COLO829 (cell line): ENCODE measurements around the gene SWAP70.

ENCODE experiments used
- DNase-seq: peaks from one replicate; pipeline ENCODE4 v3.0.0; 2012; ENCODE audit warnings: low spot score

Gene SWAP70

DNA sequence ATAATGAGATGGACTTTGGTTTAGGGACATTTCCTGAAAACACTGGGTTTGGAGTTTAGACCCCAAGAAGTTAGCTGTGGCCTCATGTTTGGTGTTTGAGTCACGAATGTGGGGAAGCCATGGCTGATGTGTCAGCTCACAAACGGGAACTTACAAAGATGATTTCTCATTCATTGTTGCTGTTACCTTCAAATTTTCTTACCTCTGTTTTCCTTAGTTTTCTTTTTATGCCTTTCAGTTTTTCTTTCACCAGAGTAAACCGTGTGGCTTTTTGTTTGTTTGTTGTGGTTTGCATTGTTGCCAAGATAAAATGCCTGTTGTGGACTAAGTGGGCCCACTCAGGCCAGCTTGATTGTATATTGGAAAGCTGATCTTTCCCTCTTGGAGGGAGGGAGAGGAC, 89.1 kb downstream of the SWAP70 start:
- DNase-seq = no peak

DNA sequence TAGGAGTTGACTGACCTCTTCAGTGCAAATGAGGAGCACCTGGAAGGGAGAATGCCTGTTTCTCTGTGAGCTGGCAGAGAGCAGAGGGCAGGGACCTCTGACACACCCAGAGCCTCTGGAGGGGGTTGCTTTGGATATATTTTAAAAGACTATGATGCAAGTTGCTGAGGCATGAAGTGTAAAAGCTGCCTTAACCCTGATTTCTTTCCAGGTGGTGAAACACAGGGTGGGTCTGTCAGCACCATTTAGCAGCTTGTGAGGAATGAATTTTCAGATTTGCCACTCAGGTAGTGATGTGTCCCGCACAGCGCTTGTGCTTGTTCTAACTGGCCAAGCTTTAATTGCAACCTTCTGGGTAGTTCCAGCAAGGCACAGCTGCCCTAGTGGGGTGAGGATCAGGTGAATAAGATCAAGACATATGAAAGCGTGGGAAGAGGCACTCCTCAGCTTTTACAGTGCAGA, 90.2 kb downstream of the SWAP70 start:
- DNase-seq = no peak

DNA sequence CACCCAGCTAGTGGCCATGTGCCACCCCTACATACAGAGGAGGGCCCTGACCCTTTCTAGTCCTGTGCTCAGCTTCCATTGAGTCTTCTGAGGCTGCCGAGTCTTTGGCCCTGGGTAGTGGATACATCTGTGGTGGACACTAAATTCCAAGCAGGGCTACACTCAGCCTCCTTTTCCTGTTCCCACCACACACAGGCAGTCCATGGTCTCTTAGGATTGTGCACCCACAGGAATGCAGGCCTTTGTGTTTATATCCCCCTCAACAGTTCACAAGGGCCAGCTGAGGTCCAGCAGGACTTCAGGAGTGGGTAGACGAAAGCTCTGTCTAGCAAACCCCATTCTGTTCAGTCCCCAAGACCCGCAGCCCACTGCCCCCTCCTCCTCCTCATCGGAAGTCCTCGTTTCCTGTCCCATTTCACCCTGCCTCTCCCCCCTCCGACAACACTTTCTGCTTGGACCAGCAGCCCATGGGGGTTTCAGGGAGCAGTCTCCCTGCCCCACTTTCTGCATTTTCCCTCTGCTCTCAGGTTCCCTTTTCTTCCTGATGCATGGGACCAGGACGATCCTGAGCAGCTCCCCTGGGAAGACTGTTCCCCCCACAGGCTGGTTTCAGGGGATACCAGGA, 91.8 kb downstream of the SWAP70 start:
- no peak for DNase-seq

DNA sequence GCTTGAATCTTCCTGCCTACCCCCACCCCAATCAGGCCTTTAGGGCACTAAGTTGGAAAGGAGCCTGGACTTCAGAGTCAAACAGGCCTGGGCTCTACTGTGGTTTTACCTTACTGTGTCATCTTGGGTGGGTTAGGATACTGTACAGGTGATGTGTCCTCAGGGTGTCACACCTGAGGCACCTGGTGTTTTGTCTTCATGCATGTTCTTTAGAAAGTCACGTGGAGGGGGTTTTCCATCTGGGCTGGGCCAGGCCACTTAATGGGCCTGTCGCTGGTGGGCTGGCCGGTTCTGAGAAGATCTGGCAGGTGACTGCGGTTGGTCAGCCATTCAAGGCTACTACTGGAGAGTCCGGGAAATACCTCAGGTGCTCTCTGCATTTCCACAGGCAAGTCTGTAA, 92.6 kb downstream of the SWAP70 start:
- DNase-seq = no peak

DNA sequence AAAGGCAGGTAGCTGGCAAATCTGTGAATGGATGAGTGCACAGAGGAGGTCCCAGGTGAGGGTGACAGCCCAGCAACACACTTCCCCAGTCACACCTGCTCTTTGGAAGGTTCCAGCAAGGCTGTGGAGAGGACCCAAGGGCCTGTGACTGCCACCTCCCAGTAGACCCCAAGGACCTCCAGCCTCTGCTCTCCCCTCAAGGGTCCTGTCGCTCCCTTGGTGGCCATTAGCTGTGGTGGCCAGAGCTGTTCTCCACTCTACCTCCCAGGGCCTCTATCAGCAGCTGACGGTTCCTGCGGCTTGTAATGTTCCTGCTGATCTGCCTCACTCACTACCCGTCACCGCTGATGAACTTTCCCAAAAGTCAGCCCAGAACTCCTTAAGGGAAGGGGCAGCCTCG, 93.0 kb downstream of the SWAP70 start:
- DNase-seq = no peak

DNA sequence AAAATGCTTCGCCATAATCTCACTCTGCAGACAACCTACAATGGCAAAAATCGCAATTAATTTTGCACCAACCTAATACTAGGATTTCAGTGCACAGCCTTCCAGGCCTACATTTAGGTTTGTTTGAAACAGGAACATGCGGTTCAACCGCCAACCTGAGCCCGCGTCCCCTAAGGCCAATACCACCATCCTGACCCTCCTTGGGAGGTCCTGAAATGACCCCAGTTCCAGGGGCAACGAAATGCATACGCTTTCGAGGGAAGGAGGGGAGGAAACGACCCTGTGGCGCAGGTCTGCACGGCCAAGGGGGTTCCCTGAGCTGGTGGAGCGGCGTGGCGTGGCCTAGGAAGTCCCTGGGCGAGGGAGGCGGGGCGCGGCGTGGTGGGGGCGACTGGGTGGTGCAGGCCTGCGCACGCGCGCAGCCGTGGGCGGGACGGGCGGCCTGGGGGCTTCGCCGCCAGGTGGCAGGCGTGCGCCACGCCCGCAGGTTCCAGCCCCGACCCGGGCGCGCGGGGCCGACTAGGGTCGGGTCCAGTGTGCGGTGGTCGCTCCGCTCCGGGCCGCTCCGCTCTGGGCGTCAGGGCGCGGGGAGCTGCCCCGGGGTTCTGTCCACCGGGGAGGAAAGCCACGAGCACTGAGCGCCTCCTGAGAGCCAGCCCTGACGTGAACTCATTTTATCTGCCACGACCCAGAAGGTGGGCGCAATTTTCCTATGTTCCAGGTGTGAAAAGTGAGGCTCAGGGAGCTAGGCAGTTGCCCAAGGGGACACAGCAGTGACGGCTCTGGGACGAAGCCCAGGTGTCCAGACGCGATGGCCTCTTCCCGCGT, 94.1 kb downstream of the SWAP70 start:
- peak; percentile 91 for DNase-seq

DNA sequence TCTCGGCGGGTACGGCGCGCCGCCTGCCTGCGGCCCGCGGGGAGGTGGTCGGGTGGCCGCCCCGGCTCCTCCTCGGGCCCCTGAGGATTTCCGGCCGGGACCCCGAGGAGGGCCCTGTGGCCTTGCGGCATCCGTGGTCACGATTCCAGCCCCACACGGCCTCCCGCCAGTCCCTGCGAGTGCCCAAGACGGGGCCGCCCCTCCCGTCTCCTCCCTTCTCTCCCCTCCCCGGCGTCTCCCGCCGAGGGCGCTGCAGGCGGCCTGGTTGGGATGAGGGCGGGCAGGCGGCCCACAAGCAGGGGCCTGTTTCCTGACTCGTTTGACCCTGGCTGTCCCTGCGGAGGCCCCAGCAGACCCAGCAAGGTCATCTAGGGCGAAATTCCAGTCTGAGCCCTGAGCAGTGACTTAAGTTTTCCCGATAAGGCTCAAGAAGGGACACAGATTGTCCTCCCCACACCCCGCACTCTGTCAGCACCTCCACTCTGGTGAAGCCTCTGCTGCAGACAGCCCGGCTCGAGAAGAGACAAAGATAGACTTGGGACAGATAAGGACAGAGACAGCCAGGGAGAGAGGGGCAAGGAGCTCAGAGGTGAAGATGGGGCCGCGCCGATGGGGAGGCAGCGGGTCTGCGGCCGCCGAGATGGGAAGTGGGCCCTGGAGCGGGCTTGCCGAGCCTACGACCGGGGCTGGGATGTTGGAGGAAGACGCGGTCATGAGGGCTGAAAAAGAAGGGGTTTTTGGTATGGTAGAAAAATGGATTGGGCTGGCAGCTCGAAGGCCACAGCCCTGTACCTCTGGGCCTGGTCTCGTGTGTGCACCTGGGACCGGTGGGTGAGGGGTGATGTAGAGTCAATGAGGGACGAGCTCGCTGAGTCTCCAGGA, 95.0 kb downstream of the SWAP70 start:
- DNase-seq = peak; percentile 64

DNA sequence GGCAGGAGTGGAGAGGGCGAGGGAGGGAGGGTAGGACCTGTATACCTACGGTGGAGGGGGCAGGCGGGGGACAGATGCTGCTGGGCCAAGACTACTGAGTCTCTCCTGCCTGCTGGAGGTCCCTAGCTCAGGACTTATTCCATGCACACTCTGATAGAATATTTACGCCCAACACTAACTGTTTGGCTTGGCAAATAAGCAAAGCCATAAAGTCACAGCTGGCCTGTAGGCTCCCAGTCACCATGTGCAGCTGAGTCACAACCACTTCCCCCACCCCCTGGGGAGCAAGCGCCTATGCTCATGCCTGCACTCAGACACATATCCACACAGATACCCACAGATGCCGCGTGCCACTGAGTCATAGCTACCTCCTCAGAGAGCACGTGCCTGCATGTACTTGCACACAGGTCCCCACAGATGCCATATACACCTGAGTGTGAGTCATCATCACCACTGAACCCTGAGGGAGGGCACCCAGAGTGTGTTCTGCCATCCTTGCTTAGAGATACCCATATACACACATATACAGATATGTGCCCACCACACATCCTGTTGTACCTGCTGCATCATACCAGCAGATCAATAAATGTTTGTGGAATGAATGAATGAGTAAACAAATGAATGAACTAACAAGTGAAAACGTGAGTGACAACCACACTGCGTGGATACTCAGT, 95.8 kb downstream of the SWAP70 start:
- DNase-seq = peak; percentile 99

DNA sequence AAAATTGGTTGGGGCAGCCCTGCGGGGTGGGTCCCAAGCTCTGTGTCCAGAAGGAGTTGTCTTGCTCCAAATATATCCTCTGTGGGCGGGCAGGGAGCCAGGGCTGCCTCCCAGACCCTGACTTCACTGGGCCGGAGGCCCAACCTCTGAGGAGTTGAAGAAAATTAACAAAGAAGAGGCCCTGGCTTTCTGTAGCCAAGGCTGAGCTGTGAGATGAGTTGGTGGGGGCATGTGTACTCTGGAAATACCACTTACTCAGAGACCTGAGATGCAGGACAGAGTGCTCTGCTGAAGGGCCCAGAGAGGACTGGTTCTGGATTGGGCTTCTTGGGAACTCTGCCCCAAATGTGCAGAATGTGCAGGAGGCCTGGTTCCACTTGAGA, 96.3 kb downstream of the SWAP70 start:
- DNase-seq = peak; percentile 66

DNA sequence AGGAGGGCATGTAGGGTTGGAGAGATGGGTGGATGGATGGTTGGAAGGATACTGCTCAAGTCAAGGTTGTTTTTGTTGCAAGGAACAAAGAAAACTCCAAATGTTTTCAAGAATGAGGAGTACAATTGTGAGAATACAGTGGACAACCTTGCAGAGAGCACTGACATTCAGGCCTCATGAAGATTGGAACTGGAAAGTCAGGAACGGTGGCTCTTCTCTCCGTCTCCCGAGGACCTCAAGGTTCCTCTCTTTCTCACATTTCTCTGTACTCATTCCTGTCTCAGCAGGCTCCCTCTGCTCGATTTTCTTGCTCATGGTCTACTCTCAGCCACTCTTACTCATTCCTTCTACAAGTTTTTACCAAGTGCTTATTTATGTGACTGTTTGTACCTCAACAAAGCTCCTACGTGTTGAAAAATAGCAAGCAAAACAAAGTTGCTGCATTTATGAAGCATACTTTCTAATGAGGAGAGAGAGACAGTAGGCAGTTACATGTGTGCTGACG, 97.6 kb downstream of the SWAP70 start:
- DNase-seq = no peak

DNA sequence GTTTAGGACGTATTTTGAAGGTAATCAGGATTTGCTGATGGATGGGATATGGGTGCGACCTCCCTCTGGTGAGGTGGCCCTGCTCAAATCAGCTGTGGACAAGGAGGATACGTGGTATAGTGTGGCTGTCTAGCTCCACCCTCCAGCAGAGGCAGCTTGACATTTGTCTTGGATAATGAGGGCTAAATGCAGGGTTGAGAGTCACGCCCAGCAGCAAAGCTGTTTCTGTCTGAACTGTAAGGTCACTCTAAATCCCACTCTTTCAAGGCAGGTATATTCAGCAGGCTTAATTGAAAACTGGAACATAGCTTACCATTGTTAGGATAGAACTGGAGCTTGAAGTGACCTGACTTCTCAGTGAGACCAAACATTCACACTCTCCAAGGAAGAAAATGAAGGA, 98.7 kb downstream of the SWAP70 start:
- no peak for DNase-seq

DNA sequence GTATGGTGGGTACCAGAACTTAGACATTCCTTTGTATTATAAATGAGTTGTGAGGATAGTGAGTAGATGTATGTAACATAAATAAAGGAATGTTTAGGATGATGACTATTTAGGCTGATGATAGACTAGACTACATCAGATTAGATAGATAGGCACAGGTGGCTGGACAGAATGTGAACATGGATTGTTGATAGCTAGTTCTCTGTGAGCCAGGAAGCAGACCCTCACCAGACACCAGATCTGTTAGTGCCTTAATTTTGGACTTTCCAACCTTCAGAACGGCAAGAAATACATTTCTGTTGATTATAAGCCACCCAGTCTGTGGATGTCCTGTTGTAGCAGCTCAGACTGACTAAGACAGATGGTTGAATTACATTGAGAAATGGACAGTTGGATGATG, 99.4 kb downstream of the SWAP70 start:
- no peak for DNase-seq

DNA sequence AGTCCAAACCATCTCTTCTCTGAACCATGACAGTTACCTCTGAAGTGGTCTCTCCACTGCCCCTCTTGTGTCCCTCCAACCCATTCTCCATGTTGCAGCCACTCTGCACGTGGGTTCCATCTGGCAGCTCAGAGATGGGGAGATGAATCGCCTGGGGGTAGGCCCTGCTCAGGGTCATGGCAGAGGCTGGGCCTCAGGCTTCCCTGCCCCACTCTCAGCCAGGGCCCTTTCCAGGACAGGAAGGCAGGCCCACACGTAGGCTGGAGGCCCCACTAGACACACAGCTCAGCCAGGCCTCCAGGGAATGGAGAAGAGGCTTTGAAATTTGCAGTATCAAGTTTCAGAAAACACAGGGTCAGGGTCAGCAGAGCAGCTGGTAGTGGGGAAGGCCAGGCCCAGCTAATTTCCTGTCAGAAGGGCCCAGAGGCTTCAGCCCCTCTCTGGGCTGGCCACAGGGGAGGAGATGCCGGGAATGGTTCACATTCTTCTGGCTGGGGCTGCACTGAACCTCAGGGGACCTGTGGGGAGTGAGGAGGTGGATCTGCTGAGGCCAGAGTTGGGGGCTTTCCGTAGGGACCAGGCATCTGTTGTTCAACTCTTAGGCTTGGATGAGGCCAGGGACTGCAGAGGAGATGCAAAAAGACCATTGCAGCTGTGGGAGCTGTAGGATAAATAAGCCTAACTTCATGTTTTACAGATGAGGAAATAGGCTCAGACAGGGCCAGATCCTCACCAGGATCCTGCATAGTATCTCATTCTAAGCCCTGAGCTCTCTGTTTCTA, 101.6 kb downstream of the SWAP70 start:
- no peak for DNase-seq

DNA sequence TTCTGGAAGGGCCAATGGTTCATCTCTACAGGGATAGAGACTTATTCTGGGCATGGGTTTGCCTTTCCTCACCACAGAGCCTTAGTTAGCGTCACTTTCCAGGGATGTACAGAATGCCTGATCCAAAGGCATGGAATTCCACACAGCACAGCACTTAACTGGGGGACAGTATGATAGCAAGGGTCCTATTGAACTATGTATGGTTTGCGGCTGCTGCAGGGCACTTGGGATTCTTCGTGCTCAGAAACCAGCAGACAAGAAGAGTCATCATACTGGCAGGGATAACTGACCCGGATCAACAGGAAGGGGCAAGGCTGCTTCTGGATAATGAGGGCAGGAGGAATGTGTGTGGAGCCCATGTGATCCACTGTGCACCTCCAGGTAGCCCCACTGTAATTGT, 105.7 kb downstream of the SWAP70 start:
- DNase-seq = no peak

DNA sequence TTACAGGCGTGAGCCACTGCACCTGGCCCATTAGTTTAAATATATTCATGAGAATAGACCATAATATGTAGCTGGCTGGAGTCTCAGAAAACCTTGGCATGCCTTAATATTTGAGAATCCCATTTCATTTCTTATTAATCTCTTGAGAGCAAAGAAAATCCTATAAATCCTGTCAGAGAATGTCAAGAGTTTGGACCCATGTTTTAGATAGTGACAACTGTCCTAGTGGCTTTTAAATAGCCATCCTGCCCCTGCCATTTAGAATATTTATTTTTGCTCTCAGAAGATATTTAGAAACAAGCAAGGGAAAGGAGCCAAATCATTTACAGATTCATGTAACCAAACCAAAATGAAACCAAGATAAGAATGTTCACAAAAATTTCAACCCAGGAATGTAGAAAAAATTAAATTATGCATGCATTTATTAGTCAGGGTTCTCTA, 107.2 kb downstream of the SWAP70 start:
- no peak for DNase-seq

DNA sequence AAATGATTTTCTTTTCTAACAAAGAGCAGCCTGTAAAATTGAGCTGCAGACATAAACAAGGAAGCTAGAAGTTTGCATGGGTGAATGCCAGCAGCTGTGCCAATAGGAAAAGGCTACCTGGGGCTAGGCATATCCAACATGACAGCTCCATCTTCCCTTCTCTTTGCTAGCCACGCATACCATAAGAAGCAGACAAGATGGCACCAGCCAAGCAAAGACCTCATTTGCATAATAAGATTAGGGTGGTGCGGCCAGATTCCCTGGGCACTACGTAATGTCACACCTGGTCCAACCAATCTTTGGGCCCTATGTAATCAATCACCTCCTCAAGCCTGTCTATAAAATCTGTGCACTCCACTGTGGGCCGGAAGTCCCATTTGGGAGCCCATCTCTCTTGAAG, 108.3 kb downstream of the SWAP70 start:
- no peak for DNase-seq

DNA sequence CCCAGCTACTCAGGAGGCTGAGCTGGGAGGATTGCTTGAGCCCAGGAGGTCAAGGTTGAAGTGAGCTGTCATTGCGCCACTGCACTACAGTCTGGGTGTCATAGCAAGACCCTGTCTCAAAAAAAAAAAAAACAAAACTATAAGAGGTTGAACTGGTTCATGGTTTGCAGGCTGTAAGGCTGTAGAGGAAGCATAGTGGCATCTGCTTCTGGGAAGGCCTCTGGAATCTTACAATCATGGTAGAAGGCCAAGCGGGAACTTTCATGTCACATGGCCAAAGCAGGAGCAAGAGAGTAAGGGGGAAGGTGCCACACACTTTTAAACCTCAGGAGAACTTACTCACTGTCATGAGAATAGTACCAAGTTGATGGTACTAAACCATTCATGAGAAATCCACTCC, 109.6 kb downstream of the SWAP70 start:
- DNase-seq = no peak

DNA sequence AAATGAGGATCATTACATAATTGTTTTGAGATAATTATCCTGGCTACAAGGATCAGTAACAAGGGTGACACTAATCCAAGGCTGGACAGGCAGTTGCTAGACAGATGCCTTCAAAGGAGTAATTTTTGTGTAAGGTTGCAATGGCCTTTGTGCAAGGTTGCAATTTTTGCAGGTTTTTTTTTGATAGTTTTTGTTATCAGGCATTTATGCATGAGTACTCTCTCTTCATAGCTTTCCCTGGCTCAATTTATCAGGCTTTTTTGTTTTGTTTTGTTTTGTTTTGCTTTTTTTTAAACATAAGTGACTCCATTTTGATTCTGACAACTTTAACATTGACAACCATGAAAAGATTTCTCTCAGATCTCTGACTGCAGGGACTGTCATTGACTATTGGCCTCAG, 110.2 kb downstream of the SWAP70 start:
- DNase-seq = no peak

DNA sequence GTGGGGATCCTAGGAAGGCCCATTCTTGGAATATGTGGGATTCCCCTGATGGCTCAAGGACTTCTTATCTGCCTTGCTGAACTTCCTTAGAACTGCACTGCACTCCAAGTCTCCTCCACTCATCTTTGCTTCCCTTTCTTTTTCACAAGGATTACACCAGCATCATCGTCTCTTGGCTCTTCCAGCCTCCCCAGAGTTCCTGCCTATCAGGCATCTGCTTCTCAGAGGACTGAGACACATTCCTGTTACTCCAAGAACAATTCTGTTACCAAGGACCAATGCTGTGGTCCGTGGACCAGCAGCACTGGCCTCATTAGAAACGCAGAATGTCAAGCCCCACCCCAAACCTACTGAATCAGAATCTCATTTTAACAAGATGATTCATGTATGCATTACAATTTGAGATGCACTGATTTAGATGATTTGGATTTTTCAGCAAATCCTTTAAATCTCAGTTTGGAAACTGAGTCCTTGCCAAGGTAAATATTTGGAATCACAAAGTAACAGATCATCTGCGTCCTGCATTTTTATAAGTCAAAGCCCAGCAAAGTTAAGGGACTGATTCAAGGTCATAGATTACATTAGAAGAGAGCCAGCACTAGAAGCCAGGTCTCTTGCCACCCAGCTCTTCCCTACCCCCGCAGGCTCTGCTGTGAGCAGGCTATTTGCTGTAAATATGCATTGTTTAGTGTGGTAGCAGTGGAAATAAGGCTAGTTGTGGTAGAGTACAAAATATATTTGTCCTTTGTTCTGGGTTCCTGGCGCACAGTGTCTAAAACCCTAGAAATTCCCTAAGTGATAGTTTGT, 110.9 kb downstream of the SWAP70 start:
- no peak for DNase-seq

DNA sequence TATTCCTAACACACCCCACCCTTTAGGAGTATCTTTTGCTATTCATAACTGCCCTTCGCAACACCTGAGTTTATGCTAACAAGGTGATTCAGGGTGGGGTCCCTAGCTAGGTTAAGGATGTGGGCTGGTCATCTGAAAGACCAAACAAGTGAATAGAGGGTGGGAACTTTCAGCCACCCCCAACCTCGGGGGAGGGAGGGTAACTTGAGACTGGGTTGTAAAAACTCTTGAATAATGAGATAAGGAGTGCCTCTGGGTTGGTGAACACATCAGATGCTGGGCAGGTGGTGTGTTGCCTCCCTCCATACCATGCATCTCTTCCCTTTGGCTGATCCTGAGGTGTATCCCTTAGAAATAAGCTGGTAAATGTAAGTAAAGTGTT, 111.5 kb downstream of the SWAP70 start:
- no peak for DNase-seq
